Ovary (tissue), 3 donors: ENCODE data around the gene JDP2.

Source experiments
- EP300 ChIP-seq: sonication (generic); formaldehyde crosslinking; IDR thresholded peaks from one replicate; pipeline ENCODE4 v1.6.1; 2017; ENCODE audit warnings: antibody characterized with exemption
- POLR2A ChIP-seq: fragments of 450-650 bp; IDR thresholded peaks from one replicate; pipeline ENCODE4 v1.6.1; 2017; ENCODE audit warnings: antibody characterized with exemption, mild to moderate bottlenecking, moderate library complexity
- TF ChIP-seq, protein P1 (sequence below), 3 donors: fragments of 450-650 bp in 2 of 3; fragments of 200-600 bp in 1 of 3; IDR thresholded peaks; one replicate each; pipeline versions ENCODE4 v1.5.1 to v1.8.0; 2016 to 2022; ENCODE audit warnings: antibody characterized with exemption in 3 of 3, mild to moderate bottlenecking in 1 of 3
- donor health status: DM: no; HTN: no; CAD: no.

- TF ChIP-seq, protein P1, sequence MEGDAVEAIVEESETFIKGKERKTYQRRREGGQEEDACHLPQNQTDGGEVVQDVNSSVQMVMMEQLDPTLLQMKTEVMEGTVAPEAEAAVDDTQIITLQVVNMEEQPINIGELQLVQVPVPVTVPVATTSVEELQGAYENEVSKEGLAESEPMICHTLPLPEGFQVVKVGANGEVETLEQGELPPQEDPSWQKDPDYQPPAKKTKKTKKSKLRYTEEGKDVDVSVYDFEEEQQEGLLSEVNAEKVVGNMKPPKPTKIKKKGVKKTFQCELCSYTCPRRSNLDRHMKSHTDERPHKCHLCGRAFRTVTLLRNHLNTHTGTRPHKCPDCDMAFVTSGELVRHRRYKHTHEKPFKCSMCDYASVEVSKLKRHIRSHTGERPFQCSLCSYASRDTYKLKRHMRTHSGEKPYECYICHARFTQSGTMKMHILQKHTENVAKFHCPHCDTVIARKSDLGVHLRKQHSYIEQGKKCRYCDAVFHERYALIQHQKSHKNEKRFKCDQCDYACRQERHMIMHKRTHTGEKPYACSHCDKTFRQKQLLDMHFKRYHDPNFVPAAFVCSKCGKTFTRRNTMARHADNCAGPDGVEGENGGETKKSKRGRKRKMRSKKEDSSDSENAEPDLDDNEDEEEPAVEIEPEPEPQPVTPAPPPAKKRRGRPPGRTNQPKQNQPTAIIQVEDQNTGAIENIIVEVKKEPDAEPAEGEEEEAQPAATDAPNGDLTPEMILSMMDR (IDR thresholded peaks at IDR 0.05): no peak
- no peak for TF ChIP-seq EP300
- TF ChIP-seq POLR2A: no peak
Observed at GRCh38 chr14:75424496-75424895, 3.3 kb upstream of the JDP2 start.
